B cell (primary cell): ENCODE measurements around the gene PPP1R9A. TPM values are rescaled to one million over a fixed set of nuclear protein-coding genes. Genes with fewer than 3 reads are reported as not detected.

Experiments used
- ATAC-seq: fragments of 200-7000 bp; cut with Tn5 transposase; one replicate; pipeline ENCODE4 v1.10.0; 2021; ENCODE audit warnings: low read depth, mild to moderate bottlenecking, moderate number of reproducible peaks, moderate library complexity
- CTCF ChIA-PET: fragments of 350-600 bp; sonication (Branson Sonifier 250); formaldehyde crosslinking; loops from one replicate; lab custom pipeline; 2021; ENCODE audit warnings: antibody characterized with exemption, inconsistent platforms; lab: Charles Lee
- POLR2A ChIA-PET: fragments of 350-600 bp; sonication (Branson Sonifier 250); formaldehyde crosslinking; loops from one replicate; lab custom pipeline; 2021; ENCODE audit warnings: antibody characterized with exemption; lab: Charles Lee
- DNase-seq: peaks from one replicate; pipeline ENCODE4 v3.0.0; 2013
- H2AFZ ChIP-seq: 2 replicates; pipeline ENCODE4 v1.6.1; 2012; ENCODE audit warnings: mild to moderate bottlenecking, low read depth, low read length; ENCODE audit not compliant: insufficient read depth, poor library complexity, severe bottlenecking
- H3K27ac ChIP-seq, 2 donors: 1 replicate in 1 of 2; 2 replicates in 1 of 2; pipeline ENCODE4 v1.5.1; 2012 to 2013; ENCODE audit warnings: low read length in 2 of 2, mild to moderate bottlenecking in 2 of 2, moderate library complexity in 1 of 2
- H3K27me3 ChIP-seq, 4 experiments: fragments of 200-600 bp in 1 of 4; sonication (generic) in 1 of 4; replicated peaks in 1 of 4; 1 replicate in 2 of 4; 2 replicates in 2 of 4; pipeline versions ENCODE4 v1.6.1 to v1.7.0; 2013 to 2016; ENCODE audit warnings: low read length in 3 of 4, mild to moderate bottlenecking in 2 of 4, mixed read lengths in 1 of 4, moderate library complexity in 1 of 4; ENCODE audit not compliant: insufficient read depth in 4 of 4, control insufficient read depth in 3 of 4; ENCODE audit errors: control extremely low read depth in 1 of 4
- H3K36me3 ChIP-seq, 2 experiments: replicated peaks in 1 of 2; 1 replicate in 1 of 2; 2 replicates in 1 of 2; pipeline versions ENCODE4 v1.6.1 to v1.7.1; 2013; ENCODE audit warnings: low read length in 1 of 2; ENCODE audit not compliant: insufficient read depth in 2 of 2, control insufficient read depth in 1 of 2; ENCODE audit errors: control extremely low read depth in 1 of 2, extremely low read depth in 1 of 2
- H3K4me1 ChIP-seq, 2 donors: fragments of 200-600 bp in 1 of 2; sonication (generic) in 1 of 2; 1 replicate in 1 of 2; 2 replicates in 1 of 2; pipeline versions ENCODE4 v1.5.1 to v1.6.1; 2013 to 2017; ENCODE audit warnings: low read length in 2 of 2; ENCODE audit not compliant: control insufficient read depth in 2 of 2, insufficient read depth in 2 of 2
- H3K4me2 ChIP-seq: replicated peaks from 2 replicates; pipeline ENCODE3; 2012; ENCODE audit warnings: mild to moderate bottlenecking, low read depth, low read length; ENCODE audit not compliant: poor library complexity, severe bottlenecking
- H3K4me3 ChIP-seq, 5 experiments: fragments of 200-600 bp in 1 of 5; sonication (generic) in 1 of 5; 1 replicate in 3 of 5; 2 replicates in 2 of 5; pipeline versions ENCODE4 v1.5.1 to v1.7.0; 2011 to 2016; ENCODE audit warnings: low read length in 4 of 5, mild to moderate bottlenecking in 4 of 5, low read depth in 2 of 5, control low read depth in 1 of 5, moderate library complexity in 1 of 5; ENCODE audit not compliant: insufficient read depth in 1 of 5; ENCODE audit errors: control extremely low read depth in 1 of 5, extremely low read depth in 1 of 5
- H3K79me2 ChIP-seq: fragments of 200-600 bp; sonication (generic); one replicate; pipeline ENCODE4 v1.6.0; 2016; ENCODE audit warnings: low read length; ENCODE audit not compliant: control insufficient read depth, insufficient read depth
- H3K9ac ChIP-seq: fragments of 200-600 bp; sonication (generic); 2 replicates; pipeline ENCODE4 v1.6.1; 2017; ENCODE audit warnings: mild to moderate bottlenecking, low read length, moderate library complexity
- H3K9me3 ChIP-seq, 3 donors: one replicate each; pipeline versions ENCODE4 v1.6.1 to v1.7.1; 2013; ENCODE audit warnings: low read length in 2 of 3; ENCODE audit not compliant: control insufficient read depth in 2 of 3, insufficient read depth in 1 of 3; ENCODE audit errors: control extremely low read depth in 1 of 3
- H4K20me1 ChIP-seq: 2 replicates; pipeline ENCODE4 v1.6.0; 2012; ENCODE audit warnings: mild to moderate bottlenecking, low read length; ENCODE audit not compliant: insufficient read depth, control insufficient read depth, poor library complexity, severe bottlenecking
- H3K27ac Mint-ChIP-seq: one replicate; pipeline ENCODE4 v1.8.0; 2021; ENCODE audit warnings: mixed read lengths
- H3K27me3 Mint-ChIP-seq: one replicate; pipeline ENCODE4 v1.8.0; 2021; ENCODE audit warnings: mixed read lengths
- H3K4me1 Mint-ChIP-seq: one replicate; pipeline ENCODE4 v1.8.0; 2021; ENCODE audit warnings: mixed read lengths
- H3K4me3 Mint-ChIP-seq: one replicate; pipeline ENCODE4 v1.8.0; 2021; ENCODE audit warnings: mixed read lengths
- H3K9me3 Mint-ChIP-seq: one replicate; pipeline ENCODE4 v1.8.0; 2022; ENCODE audit warnings: mixed read lengths; ENCODE audit not compliant: insufficient read depth
- CTCF ChIP-seq: fragments of 200-600 bp; IDR thresholded peaks from one replicate; pipeline ENCODE4 v1.8.0; 2022; ENCODE audit warnings: antibody characterized with exemption, mild to moderate bottlenecking
- EZH2 ChIP-seq: IDR thresholded peaks from 2 replicates; pipeline ENCODE4 v1.6.1; 2012; ENCODE audit warnings: borderline replicate concordance, low read depth, mild to moderate bottlenecking, moderate library complexity, low read length; ENCODE audit not compliant: insufficient read depth, poor library complexity, severe bottlenecking
- WGBS: methylation state at CpG from one replicate; pipeline ENCODE4 v1.1.5; 2013; ENCODE audit warnings: missing lambda C conversion rate; ENCODE audit not compliant: insufficient coverage; 5-methylcytosine and 5-hydroxymethylcytosine counted together
- intact Hi-C: fragments of 100-400 bp; cut with micrococcal nuclease; formaldehyde crosslinking; loops from one replicate; pipeline ENCODE4 v1.10.0; 2022
- polyA plus RNA-seq: library from polyadenylated mRNA; depleted of rRNA; stranded (reverse); fragments of >200 nt; gene quantifications from 2 replicates; pipeline ENCODE4 v1.2.3, GENCODE V29; 2012
- total RNA-seq, 2 donors: library from RNA; stranded (reverse); fragments of 120-200 nt in 1 of 2; gene quantifications; 1 replicate in 1 of 2; 2 replicates in 1 of 2; pipeline versions ENCODE4 v1.2.3 to v1.2.4, GENCODE V29; 2013 to 2022

PPP1R9A gene
- total and polyA plus RNA-seq, 2 donors (not counting 1 experiment from before 2014, with no cell fraction given): 1.1 to 4.8 TPM

GRCh38 chr7:95102662-95103061 is 195.3 kb downstream of the PPP1R9A start:
- no peak for ATAC-seq
- 73% methylated on average over 1 of the region's 3 CpGs for WGBS

GRCh38 chr7:95104739-95105138 is 197.3 kb downstream of the PPP1R9A start:
- Mint-ChIP-seq H3K27ac (no peak overlapping the region), H3K4me1 (no peaks in the 10 kb centered on the region), H3K27me3 (no peaks in the 10 kb centered on the region), H3K9me3 (no peaks in the 10 kb centered on the region), H3K4me3 (no peak overlapping the region)
- ChIA-PET CTCF (no interaction called here), POLR2A (no interaction called here)
- no peak for ATAC-seq
- H3K36me3 ChIP-seq: no peaks in the 10 kb centered on the region
- no peak overlapping the region for H3K9ac ChIP-seq
- no peak overlapping the region for H3K4me3 ChIP-seq
- H3K4me2 ChIP-seq: no peak overlapping the region
- DNase-seq: no peak
- H3K9me3 ChIP-seq: no peaks in the 10 kb centered on the region
- H3K79me2 ChIP-seq: no peaks in the 10 kb centered on the region
- no peak overlapping the region for H2AFZ ChIP-seq
- no CpG with 5 or more reads among the region's 1 CpG for WGBS
- TF ChIP-seq EZH2: no peak
- no peaks in the 10 kb centered on the region for H4K20me1 ChIP-seq
- no peaks in the 10 kb centered on the region for H3K4me1 ChIP-seq
- H3K27ac ChIP-seq: no peak overlapping the region
- H3K27me3 ChIP-seq: no peaks in the 10 kb centered on the region
- intact Hi-C loops: no loop called here

More at GRCh38 chr7:95102662-95103061, 195.3 kb downstream of the PPP1R9A start:
- Histone ChIP-seq H3K9ac (no peak overlapping the region), H3K27me3 (no peaks in the 10 kb centered on the region), H3K9me3 (no peaks in the 10 kb centered on the region), H3K79me2 (no peaks in the 10 kb centered on the region), H3K4me1 (no peaks in the 10 kb centered on the region), H3K27ac (no peak overlapping the region), H4K20me1 (no peaks in the 10 kb centered on the region), H2AFZ (no peak overlapping the region), H3K36me3 (no peaks in the 10 kb centered on the region), H3K4me2 (no peak overlapping the region), H3K4me3 (no peak overlapping the region)
- TF ChIP-seq EZH2: no peak
- TF ChIP-seq CTCF: no peak
- no peaks in the 10 kb centered on the region for H3K27me3 Mint-ChIP-seq
- H3K27ac Mint-ChIP-seq: no peak overlapping the region
- H3K4me3 Mint-ChIP-seq: no peak overlapping the region
- ChIA-PET POLR2A (no interaction called here), CTCF (no interaction called here)
- intact Hi-C loops: no loop called here
- no peaks in the 10 kb centered on the region for H3K9me3 Mint-ChIP-seq
- no peaks in the 10 kb centered on the region for H3K4me1 Mint-ChIP-seq
- DNase-seq: no peak
